Fibroblast of lung (primary cell): ENCODE results near the gene DKK1.

Experiments used
- EZH2 ChIP-seq: IDR thresholded peaks from 2 replicates; pipeline ENCODE4 v1.5.1; 2012; ENCODE audit warnings: low read length, control low read depth, mild to moderate bottlenecking; ENCODE audit errors: missing control alignments
- TF ChIP-seq, protein P1 (sequence below), 2 donors: IDR thresholded peaks in 1 of 2; conservative IDR thresholded peaks in 1 of 2; 1 replicate in 1 of 2; 2 replicates in 1 of 2; pipeline ENCODE4 v1.5.1; 2011 to 2012; ENCODE audit warnings: low read length in 2 of 2, control low read depth in 1 of 2, inconsistent platforms in 1 of 2, low read depth in 1 of 2, mild to moderate bottlenecking in 1 of 2

GRCh38 chr10:52332815-52333214 lies 18.7 kb downstream of the DKK1 start:
- TF ChIP-seq, protein P1, sequence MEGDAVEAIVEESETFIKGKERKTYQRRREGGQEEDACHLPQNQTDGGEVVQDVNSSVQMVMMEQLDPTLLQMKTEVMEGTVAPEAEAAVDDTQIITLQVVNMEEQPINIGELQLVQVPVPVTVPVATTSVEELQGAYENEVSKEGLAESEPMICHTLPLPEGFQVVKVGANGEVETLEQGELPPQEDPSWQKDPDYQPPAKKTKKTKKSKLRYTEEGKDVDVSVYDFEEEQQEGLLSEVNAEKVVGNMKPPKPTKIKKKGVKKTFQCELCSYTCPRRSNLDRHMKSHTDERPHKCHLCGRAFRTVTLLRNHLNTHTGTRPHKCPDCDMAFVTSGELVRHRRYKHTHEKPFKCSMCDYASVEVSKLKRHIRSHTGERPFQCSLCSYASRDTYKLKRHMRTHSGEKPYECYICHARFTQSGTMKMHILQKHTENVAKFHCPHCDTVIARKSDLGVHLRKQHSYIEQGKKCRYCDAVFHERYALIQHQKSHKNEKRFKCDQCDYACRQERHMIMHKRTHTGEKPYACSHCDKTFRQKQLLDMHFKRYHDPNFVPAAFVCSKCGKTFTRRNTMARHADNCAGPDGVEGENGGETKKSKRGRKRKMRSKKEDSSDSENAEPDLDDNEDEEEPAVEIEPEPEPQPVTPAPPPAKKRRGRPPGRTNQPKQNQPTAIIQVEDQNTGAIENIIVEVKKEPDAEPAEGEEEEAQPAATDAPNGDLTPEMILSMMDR (conservative IDR thresholded peaks at IDR 0.05 in 1 of 2, IDR thresholded peaks at IDR 0.05 in 1 of 2; ENCODE audit: low read depth in 1 of 2, low read length in 2 of 2) = no peak
- no peak for TF ChIP-seq EZH2
